Measurements from ENCODE around the gene MIEF2. TPM values are rescaled to one million over a fixed set of nuclear protein-coding genes. Genes with fewer than 3 reads are reported as not detected.

MIEF2 gene
- total RNA-seq, 4 donors from 2014 or later, result 5.2 to 11.4 (median 7.9) TPM

DNA sequence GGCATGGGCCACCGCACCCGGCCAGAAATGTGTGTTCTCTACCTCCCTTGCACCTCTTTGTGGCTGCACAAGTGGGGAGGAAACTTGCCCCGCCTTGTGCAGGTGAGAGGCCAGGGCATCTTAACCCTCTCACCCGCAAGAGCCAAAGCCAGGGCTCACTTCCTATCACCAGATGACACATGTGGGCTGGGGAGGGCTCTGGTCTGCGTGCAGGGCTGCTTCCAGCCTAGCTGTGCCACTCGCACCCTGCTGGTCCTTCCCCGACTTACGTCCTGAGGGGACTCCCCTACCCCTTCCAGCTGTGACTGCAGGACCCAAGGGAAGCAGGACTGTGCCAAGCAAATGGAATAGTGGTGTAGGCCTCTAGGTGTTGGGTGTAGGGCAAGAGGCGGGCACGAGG is 6.9 kb downstream of the MIEF2 start:
- TF ChIP-seq, protein P1, sequence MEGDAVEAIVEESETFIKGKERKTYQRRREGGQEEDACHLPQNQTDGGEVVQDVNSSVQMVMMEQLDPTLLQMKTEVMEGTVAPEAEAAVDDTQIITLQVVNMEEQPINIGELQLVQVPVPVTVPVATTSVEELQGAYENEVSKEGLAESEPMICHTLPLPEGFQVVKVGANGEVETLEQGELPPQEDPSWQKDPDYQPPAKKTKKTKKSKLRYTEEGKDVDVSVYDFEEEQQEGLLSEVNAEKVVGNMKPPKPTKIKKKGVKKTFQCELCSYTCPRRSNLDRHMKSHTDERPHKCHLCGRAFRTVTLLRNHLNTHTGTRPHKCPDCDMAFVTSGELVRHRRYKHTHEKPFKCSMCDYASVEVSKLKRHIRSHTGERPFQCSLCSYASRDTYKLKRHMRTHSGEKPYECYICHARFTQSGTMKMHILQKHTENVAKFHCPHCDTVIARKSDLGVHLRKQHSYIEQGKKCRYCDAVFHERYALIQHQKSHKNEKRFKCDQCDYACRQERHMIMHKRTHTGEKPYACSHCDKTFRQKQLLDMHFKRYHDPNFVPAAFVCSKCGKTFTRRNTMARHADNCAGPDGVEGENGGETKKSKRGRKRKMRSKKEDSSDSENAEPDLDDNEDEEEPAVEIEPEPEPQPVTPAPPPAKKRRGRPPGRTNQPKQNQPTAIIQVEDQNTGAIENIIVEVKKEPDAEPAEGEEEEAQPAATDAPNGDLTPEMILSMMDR (IDR thresholded peaks at IDR 0.05; ENCODE audit: low read depth), result no peak

DNA sequence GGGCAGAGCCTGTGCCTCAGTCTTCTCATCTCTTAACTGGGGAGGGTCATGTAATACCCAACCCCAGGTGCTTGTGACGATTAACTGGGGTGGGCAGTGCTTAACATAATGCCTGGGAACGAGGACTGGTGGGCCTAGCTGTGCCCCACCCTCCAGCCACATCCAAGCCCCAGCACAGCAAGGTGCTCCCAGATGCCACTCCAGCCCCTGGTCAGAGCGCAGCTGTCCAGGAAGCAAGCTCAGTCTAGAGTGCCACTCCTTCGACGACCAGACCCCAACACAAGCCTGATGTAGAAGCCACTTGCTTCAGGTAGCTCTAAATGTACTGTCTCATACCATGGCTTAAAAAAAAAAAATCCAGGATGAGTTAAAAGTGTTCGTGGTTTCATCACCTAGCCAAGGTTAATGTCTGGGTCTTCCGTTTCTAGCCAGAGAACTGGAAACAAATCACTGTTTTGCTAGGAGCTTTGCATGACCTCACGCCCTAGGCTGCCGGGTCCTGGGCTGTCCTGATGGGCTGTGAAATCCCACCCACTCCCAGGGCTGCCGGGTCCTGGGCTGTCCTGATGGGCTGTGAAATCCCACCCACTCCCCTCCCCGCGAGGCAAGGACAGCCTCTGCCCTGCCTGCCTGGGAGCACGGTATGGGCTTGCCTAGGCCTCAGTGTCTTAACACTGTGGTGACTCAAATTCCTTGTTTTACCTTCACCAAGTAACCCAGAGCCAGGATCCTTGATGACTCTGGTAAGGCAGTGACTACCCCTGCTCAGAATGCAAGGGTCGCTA is 7.7 kb downstream of the MIEF2 start:
- TF ChIP-seq, protein P1 (IDR thresholded peaks at IDR 0.05; ENCODE audit: low read depth), result no peak

DNA sequence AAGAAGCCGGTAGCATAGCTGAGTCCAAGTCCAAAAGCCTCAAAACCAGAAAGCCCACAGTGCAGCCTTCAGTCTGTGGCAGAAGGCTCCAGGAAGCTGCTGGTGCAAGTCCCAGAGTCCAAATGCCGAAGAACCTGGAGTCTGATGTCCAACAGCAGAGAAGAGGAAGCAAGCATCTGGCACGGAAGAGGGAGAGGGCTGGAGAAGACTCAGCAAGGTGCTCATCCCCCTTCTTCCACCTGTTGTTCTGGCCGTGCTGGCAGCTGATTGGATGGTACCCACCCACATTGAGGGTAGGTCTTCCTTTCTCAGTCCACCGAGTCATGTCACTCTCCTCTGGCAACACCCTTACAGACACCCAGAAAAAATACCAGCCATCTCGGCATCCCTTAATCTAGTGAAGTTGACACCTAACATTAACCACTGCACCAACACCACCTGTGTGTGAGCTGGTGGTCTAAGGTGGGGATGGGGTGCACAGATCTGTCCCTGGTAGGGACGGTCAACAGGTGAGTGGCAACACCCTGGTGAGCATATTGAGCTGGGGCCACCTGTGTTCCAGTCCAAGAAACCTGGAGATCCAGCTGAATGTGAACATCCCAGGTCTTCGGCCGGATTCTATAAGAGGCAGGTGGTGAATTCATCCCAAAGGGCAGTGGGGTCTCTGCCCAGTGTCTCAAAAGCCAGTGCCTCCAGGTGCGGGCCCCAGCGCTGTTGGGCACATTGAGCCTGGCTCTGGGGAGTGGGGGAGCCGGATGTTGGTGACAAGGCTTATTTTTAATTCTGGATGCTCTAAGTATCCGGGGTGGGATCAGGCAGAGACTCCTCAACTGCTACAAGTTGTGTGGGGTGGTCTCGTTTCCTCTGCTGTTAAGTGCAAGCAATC is 9.8 kb downstream of the MIEF2 start:
- TF ChIP-seq, protein P1 (IDR thresholded peaks at IDR 0.05; ENCODE audit: low read depth), result no peak

DNA sequence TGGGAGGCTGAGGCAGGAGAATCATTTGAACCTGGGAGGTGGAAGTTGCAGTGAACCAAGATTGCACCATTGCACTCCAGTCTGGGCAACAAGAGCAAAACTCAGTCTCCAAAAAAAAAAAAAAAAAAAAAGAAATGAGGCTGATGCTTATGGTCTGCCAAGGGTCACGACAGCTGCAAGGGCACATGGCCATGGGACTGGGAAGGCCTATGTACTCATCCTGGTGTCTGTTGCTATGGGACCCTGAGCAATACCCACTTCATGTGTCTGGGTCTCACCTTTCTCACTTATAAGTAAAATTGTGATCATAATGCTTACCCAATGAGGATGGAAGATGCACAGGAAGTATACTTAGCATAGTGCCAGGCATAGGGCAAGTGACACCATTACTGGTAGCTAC is 16.6 kb downstream of the MIEF2 start:
- TF ChIP-seq, protein P1 (IDR thresholded peaks at IDR 0.05; ENCODE audit: low read depth), result no peak

DNA sequence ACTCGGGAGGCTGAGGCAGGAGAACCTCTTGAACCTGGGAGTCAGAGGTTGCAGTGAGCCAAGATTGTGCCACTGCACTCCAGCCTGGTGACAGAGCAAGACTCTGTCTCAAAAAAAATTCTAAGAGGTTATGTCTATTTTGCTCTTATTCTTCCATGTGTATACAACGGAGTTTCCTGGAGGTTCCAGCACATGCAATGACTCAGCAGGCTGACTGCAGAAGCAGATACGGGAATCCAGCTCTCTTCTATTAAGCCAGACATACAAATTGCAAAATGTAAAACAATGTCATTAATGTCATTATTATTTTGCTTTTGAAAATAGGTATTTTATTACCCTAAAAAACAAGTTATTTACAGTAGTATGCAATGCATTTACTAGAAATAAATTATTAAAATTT is 18.4 kb downstream of the MIEF2 start:
- TF ChIP-seq, protein P1 (IDR thresholded peaks at IDR 0.05; ENCODE audit: low read depth), result no peak

DNA sequence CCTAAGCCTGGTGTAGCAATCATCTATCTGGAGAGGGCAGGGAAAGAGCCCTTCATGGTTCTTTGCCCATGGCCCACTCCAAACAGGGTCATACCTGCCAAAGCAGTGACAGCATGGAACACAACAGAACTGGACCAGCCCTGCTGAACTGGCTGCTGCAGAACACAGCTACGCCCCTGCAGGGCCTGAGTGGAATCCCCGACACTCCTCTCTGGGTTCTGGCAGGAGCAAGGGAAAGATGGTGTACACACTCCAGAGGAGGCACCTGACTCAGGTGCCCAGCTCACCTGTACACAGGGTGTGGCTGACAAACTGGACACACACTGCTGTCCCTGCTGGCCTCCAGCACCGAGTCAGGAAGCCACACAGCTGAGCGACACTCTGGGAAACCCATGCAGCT is 19.8 kb downstream of the MIEF2 start:
- TF ChIP-seq, protein P1 (IDR thresholded peaks at IDR 0.05; ENCODE audit: low read depth), result no peak

DNA sequence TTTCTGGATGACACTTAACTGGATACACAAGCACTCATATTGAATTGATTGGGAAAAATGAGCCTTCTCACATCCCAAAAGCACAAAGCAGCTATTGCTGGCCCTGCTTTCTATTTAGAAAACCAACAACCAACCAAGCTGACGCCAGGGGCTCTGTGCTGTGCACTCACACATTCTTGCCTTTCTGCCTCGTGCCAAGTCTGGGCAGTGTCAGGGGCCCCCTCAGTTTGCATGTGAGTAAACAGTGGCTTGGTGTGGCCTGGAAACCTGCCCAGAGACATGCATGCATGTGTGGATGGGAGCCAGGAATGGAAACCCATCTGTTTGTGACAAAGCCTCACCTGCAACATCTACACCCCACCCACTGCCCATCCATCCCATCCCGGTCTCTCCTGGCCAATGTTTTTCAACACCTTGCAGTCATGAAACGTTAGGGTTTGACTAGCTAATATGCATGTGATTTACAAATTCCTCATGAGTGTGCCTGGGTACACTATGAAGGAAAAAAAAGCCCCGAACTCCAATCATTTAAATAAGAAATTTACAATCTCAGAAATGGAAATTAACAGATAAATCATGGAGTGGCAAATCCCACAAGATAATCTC is 20.4 kb downstream of the MIEF2 start:
- TF ChIP-seq, protein P1 (IDR thresholded peaks at IDR 0.05; ENCODE audit: low read depth), result no peak

Measured in subcutaneous adipose tissue (tissue), 4 donors.